NB4 (cell line): Measurements from ENCODE around the gene CD2BP2.

Experiments
- MYC ChIP-seq: IDR thresholded peaks from 2 replicates; pipeline ENCODE4 v1.6.1; 2011; ENCODE audit warnings: low read depth, low read length
- POLR2A ChIP-seq: IDR thresholded peaks from 2 replicates; pipeline ENCODE4 v1.6.1; 2011; ENCODE audit warnings: mild to moderate bottlenecking; ENCODE audit not compliant: insufficient read length; ENCODE audit errors: extremely low read depth
- TF ChIP-seq, protein P1 (sequence below): IDR thresholded peaks from one replicate; pipeline ENCODE4 v1.5.1; 2012; ENCODE audit warnings: low read depth, low read length
- TF ChIP-seq, protein P2 (sequence below): IDR thresholded peaks from 2 replicates; pipeline ENCODE4 v1.6.1; 2011; ENCODE audit warnings: low read depth, low read length

- TF ChIP-seq, protein P1, sequence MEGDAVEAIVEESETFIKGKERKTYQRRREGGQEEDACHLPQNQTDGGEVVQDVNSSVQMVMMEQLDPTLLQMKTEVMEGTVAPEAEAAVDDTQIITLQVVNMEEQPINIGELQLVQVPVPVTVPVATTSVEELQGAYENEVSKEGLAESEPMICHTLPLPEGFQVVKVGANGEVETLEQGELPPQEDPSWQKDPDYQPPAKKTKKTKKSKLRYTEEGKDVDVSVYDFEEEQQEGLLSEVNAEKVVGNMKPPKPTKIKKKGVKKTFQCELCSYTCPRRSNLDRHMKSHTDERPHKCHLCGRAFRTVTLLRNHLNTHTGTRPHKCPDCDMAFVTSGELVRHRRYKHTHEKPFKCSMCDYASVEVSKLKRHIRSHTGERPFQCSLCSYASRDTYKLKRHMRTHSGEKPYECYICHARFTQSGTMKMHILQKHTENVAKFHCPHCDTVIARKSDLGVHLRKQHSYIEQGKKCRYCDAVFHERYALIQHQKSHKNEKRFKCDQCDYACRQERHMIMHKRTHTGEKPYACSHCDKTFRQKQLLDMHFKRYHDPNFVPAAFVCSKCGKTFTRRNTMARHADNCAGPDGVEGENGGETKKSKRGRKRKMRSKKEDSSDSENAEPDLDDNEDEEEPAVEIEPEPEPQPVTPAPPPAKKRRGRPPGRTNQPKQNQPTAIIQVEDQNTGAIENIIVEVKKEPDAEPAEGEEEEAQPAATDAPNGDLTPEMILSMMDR = no peak
- TF ChIP-seq MYC (peak; percentile 7), POLR2A (peak; percentile 80)
- TF ChIP-seq, protein P2, sequence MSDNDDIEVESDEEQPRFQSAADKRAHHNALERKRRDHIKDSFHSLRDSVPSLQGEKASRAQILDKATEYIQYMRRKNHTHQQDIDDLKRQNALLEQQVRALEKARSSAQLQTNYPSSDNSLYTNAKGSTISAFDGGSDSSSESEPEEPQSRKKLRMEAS = no peak
These were observed 23.4 kb upstream of the CD2BP2 start for GRCh38 chr16:30378236-30379157.
